Measurements from ENCODE around the gene TASOR2. TPM values are rescaled to one million over a fixed set of nuclear protein-coding genes. Genes with fewer than 3 reads are reported as not detected.
A peak's percentile ranks its signal among the peaks of the same experiment; 100 is the strongest.

TASOR2 gene
- total RNA-seq, 1 donor from 2014 or later = 89.2 TPM

DNA sequence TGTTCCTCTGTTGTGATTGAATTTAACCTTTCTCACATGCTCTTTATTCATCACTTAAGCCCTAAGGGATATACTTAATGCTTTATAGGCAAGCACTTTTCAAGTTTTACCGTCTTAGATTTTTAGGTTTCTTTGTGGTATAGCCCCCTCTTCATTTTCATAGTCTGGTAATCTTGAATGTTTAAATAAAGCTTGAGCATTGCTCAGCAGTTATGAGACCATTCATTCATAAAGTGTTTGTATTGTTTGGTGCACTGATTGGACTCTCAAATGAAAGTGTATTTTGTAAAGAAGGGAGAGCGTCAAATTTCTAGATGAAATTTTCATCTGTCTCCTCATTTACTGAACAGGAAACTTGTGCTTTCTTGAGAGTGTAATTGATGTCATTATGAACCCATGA, 25.2 kb downstream of the TASOR2 start:
- peaks cover 9% of the 10 kb centered on the region for H3K36me3 Mint-ChIP-seq (ENCODE audit: low read depth)
- peak overlapping the region; percentile 15 for H3K4me3 Mint-ChIP-seq
- no peaks in the 10 kb centered on the region for H3K9me3 Mint-ChIP-seq
- H3K27ac Mint-ChIP-seq = no peak overlapping the region
- H3K27me3 Mint-ChIP-seq (ENCODE audit: insufficient read depth) = no peaks in the 10 kb centered on the region
- intact Hi-C loops (cut with micrococcal nuclease) = loop anchor here (2.0 kb wide), 1 partner anchor 17 kb away; no protein-coding TSS in a partner anchor
- DNase-seq (ENCODE audit: low spot score) = no peak
- peaks cover 54% of the 10 kb centered on the region for H3K4me1 Mint-ChIP-seq (ENCODE audit: low read depth)

DNA sequence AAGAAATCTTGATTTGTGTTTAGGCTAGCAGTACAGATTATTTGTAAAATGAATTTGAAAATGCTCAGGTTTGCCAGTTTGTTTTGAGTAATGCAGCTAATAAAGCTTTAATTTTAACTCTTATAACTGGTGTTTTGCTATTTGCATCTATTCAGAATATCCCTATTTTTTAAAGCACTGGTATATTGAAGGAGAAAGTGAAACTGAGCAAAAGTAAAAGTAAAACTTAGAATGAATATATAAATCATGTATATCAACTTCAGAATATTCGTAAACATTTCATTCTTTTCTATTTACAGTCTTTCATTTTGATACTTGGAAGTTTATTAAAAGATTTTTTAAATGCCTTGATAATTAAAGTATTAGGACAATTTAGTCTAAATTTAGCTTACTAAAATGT, 26.2 kb downstream of the TASOR2 start:
- DNase-seq (ENCODE audit: low spot score) = no peak
- intact Hi-C loops (cut with micrococcal nuclease) = loop anchor here (1.0 to 2.0 kb wide), 2 partner anchors 18 to 27 kb away; partner anchors contain the start of gene TASOR2
- Mint-ChIP-seq H3K36me3 (ENCODE audit: low read depth) (peaks cover 9% of the 10 kb centered on the region), H3K4me1 (ENCODE audit: low read depth) (peaks cover 45% of the 10 kb centered on the region), H3K27ac (no peak overlapping the region), H3K4me3 (peak overlapping the region; percentile 52), H3K27me3 (ENCODE audit: insufficient read depth) (no peaks in the 10 kb centered on the region), H3K9me3 (no peaks in the 10 kb centered on the region)

DNA sequence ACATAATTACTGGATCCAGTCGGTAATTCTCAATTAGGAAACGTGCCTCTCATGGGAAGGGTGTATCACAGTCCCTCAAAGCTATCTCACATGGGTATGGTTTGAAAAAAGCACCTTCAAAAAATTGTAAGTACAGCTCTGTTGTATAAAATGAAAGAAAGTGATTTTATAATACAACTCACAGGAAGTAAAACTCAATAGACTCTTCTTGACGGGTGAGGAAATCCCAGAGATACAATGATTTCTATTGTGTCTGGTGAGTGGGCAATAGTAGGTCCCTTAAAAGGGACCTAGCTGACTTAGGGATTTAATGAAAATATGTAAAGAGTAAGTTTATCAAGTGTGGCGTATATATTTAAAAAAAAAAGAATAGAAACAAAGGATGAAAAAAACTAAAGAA, 27.0 kb downstream of the TASOR2 start:
- H3K4me3 Mint-ChIP-seq = peak overlapping the region; percentile 52
- H3K27ac Mint-ChIP-seq = no peak overlapping the region
- peaks cover 45% of the 10 kb centered on the region for H3K4me1 Mint-ChIP-seq (ENCODE audit: low read depth)
- DNase-seq (ENCODE audit: low spot score) = no peak
- peaks cover 9% of the 10 kb centered on the region for H3K36me3 Mint-ChIP-seq (ENCODE audit: low read depth)
- intact Hi-C loops (cut with micrococcal nuclease) = loop anchor here (1.0 to 2.0 kb wide), 2 partner anchors 19 to 27 kb away; partner anchors contain the start of gene TASOR2
- no peaks in the 10 kb centered on the region for H3K9me3 Mint-ChIP-seq
- H3K27me3 Mint-ChIP-seq (ENCODE audit: insufficient read depth) = no peaks in the 10 kb centered on the region

DNA sequence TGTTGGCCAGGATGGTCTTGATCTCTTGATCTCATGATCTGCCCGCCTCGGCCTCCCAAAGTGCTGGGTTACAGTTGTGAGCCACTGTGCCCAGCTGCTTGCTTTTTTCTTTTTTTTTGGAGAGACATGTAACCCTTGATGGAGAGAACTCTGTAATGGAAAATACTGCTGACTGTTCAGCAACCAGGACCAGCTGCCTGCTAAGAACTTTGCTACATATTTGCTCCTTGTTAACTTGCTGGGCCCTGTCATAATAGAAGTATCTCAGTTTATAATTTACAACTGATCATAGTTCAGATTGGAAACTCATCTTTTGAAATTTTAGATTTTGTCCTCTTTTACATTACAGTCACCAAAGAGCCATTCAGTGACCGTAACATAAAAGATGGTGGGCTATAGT, 34.9 kb downstream of the TASOR2 start:
- intact Hi-C loops (cut with micrococcal nuclease) = no loop called here
- Mint-ChIP-seq H3K36me3 (ENCODE audit: low read depth) (peaks cover 20% of the 10 kb centered on the region), H3K27me3 (ENCODE audit: insufficient read depth) (no peaks in the 10 kb centered on the region), H3K4me1 (ENCODE audit: low read depth) (peaks cover 20% of the 10 kb centered on the region), H3K9me3 (no peaks in the 10 kb centered on the region), H3K4me3 (no peak overlapping the region), H3K27ac (no peak overlapping the region)
- no peak for DNase-seq (ENCODE audit: low spot score)

DNA sequence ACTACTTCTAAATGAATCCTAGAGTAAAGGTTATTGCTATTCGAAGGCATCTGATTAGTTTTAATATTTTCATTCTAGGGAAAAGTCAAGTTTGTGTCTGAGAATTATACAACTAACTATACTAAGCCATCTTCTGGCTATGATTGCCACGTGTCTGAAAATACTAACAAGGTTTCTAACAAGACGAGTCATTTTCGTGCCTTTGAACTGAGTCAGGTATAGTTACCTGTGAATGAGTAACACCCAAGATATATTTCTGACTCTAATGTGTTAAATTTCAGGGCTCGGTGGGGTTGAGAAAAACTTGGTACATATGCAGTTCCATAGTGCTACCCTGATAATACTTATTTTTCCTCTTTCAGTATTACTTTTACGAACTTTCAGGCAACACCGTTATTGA, 35.5 kb downstream of the TASOR2 start:
- Mint-ChIP-seq H3K27ac (no peak overlapping the region), H3K9me3 (no peaks in the 10 kb centered on the region), H3K36me3 (ENCODE audit: low read depth) (peaks cover 20% of the 10 kb centered on the region), H3K4me3 (no peak overlapping the region), H3K4me1 (ENCODE audit: low read depth) (peaks cover 18% of the 10 kb centered on the region), H3K27me3 (ENCODE audit: insufficient read depth) (no peaks in the 10 kb centered on the region)
- intact Hi-C loops (cut with micrococcal nuclease) = no loop called here
- DNase-seq (ENCODE audit: low spot score) = no peak

- Mint-ChIP-seq H3K36me3 (ENCODE audit: low read depth) (peaks cover 34% of the 10 kb centered on the region), H3K27me3 (ENCODE audit: insufficient read depth) (no peaks in the 10 kb centered on the region), H3K4me1 (ENCODE audit: low read depth) (peaks cover 11% of the 10 kb centered on the region), H3K27ac (peak overlapping the region; percentile 51), H3K4me3 (no peak overlapping the region), H3K9me3 (no peaks in the 10 kb centered on the region)
- intact Hi-C loops (cut with micrococcal nuclease) = no loop called here
- DNase-seq (ENCODE audit: low spot score) = no peak
These were observed 39.1 kb downstream of the TASOR2 start for GRCh38 chr10:5723692-5724091.

DNA sequence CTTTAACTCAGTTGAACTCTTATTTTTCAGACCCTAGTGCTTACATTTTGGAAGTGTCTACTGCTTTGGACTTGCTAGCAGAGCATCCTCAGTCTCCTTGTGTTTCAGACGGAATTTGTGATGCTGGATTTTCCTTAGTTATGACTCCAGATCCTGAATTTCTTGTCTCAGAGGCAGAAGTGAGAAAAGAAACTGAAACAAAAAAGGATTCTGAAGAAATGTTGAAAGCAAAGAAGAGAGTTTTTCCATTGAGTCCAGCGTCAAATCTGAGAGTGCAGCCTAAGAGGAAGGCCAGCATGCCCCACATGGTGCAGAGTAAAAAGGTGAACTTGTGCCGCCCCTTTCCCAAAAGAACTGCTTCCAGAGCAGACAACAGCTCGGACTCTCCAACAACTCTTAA, 46.1 kb downstream of the TASOR2 start:
- Mint-ChIP-seq H3K4me3 (no peak overlapping the region), H3K9me3 (no peaks in the 10 kb centered on the region), H3K27me3 (ENCODE audit: insufficient read depth) (no peaks in the 10 kb centered on the region), H3K4me1 (ENCODE audit: low read depth) (peaks cover 43% of the 10 kb centered on the region), H3K36me3 (ENCODE audit: low read depth) (peaks cover 49% of the 10 kb centered on the region), H3K27ac (peak overlapping the region; percentile 32)
- intact Hi-C loops (cut with micrococcal nuclease) = loop anchor here (1.0 to 5.0 kb wide), 4 partner anchors 38 to 100 kb away; partner anchors contain the start of gene TASOR2
- no peak for DNase-seq (ENCODE audit: low spot score)

DNA sequence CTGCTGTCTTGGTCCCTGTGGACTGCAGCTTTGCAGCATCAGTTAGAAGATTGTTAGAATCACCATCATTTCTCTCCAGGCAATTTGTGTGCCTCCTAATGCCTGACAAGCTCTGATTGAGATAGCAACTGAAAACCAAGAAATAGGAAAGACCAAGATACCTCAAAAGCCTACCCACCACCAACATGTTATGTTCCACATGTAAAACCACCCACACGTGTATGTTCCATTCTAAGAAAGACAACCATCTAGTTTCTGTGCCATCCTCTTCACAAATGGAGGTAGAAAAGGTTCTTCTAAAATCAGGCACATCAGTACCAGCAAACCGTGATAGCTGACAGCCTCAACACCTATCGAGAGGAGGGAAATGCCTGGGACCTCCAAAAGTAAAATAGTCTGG, 46.9 kb downstream of the TASOR2 start:
- H3K9me3 Mint-ChIP-seq = no peaks in the 10 kb centered on the region
- no peak for DNase-seq (ENCODE audit: low spot score)
- peaks cover 46% of the 10 kb centered on the region for H3K36me3 Mint-ChIP-seq (ENCODE audit: low read depth)
- intact Hi-C loops (cut with micrococcal nuclease) = loop anchor here (1.0 to 5.0 kb wide), 4 partner anchors 39 to 101 kb away; partner anchors contain the start of gene TASOR2
- H3K4me3 Mint-ChIP-seq = peak overlapping the region; percentile 20
- no peaks in the 10 kb centered on the region for H3K27me3 Mint-ChIP-seq (ENCODE audit: insufficient read depth)
- peak overlapping the region; percentile 46 for H3K27ac Mint-ChIP-seq
- peaks cover 43% of the 10 kb centered on the region for H3K4me1 Mint-ChIP-seq (ENCODE audit: low read depth)

GRCh38 chr10:5732141-5732540, 47.5 kb downstream of the TASOR2 start:
- Mint-ChIP-seq H3K27me3 (ENCODE audit: insufficient read depth) (no peaks in the 10 kb centered on the region), H3K27ac (peak overlapping the region; percentile 46), H3K9me3 (no peaks in the 10 kb centered on the region), H3K4me1 (ENCODE audit: low read depth) (peaks cover 43% of the 10 kb centered on the region), H3K36me3 (ENCODE audit: low read depth) (peaks cover 43% of the 10 kb centered on the region), H3K4me3 (no peak overlapping the region)
- DNase-seq (ENCODE audit: low spot score) = no peak
- intact Hi-C loops (cut with micrococcal nuclease) = loop anchor here (5.0 kb wide), 1 partner anchor 45 kb away; no protein-coding TSS in a partner anchor

Other genes starting within 250 kb of the TASOR2 start
- gene CALML5, start 185.3 kb upstream of the TASOR2 start, total RNA-seq = not detected in 2 replicates
- not detected in 2 replicates for gene CALML3, start 159.9 kb upstream of the TASOR2 start, total RNA-seq
- 12.7 and 14.6 TPM in 2 replicates for gene ASB13, start 18.2 kb upstream of the TASOR2 start, total RNA-seq
- 288 and 290 TPM in 2 replicates for gene GDI2, start 128.6 kb downstream of the TASOR2 start, total RNA-seq
- gene ANKRD16, start 205.1 kb downstream of the TASOR2 start, total RNA-seq = 11.3 and 12.4 TPM in 2 replicates
- gene FBH1, start 205.4 kb downstream of the TASOR2 start, total RNA-seq = 66.9 and 70.6 TPM in 2 replicates

Measured in activated T-helper 1 cell treated with anti-CD3 and anti-CD28 coated beads, Interleukin-12 subunit alpha, Interleukin-12 subunit beta, Interleukin-2, Interleukin-4 antibody, amounts not matched to agents 30 ng/mL and 10 ng/mL and 1 ng/mL, durations not matched to agents 14 hours and 24 hours and 36 hours (primary cell).